PC-9 (cell line): ENCODE data around the gene ERMARD. TPM values are rescaled to one million over a fixed set of nuclear protein-coding genes. Genes with fewer than 3 reads are reported as not detected.

Experiments used
- BruUV-seq: library from RNA; stranded (reverse); fragments of 400-500 nt; replicated peaks from 2 replicates; lab custom pipeline; 2021; lab: Mats Ljungman, UMichigan
- CTCF ChIA-PET: fragments of 300-600 bp; sonication (Branson Sonifier 250); formaldehyde crosslinking; loops from one replicate; lab custom pipeline; 2022; ENCODE audit warnings: antibody characterized with exemption; lab: Charles Lee
- POLR2A ChIA-PET: fragments of 300-600 bp; sonication (Branson Sonifier 250); formaldehyde crosslinking; loops from one replicate; lab custom pipeline; 2022; ENCODE audit warnings: antibody characterized with exemption; ENCODE audit not compliant: unreplicated experiment; lab: Charles Lee
- DNase-seq, 2 experiments: peaks; one replicate each; pipeline versions ENCODE4 v3.0.0 to v3.0.0-alpha.2; 2015 to 2022; ENCODE audit warnings: mixed read lengths in 1 of 2
- H2AFZ ChIP-seq: fragments of 200-600 bp; sonication (generic); 2 replicates; pipeline ENCODE4 v1.8.1; 2017; ENCODE audit warnings: antibody characterized with exemption
- H3F3A ChIP-seq: fragments of 200-600 bp; sonication (generic); 2 replicates; pipeline ENCODE4 v1.8.1; 2017; ENCODE audit warnings: antibody characterized with exemption, mild to moderate bottlenecking, low read depth; ENCODE audit not compliant: insufficient read depth
- H3K27ac ChIP-seq: fragments of 200-600 bp; sonication (generic); 2 replicates; pipeline ENCODE4 v1.6.1; 2016; ENCODE audit warnings: mixed run types
- H3K27me3 ChIP-seq: fragments of 200-600 bp; sonication (generic); 2 replicates; pipeline ENCODE4 v1.6.1; 2016; ENCODE audit warnings: low read depth, mixed run types; ENCODE audit not compliant: insufficient read depth
- H3K36me3 ChIP-seq: fragments of 200-600 bp; sonication (generic); 2 replicates; pipeline ENCODE4 v1.6.1; 2016; ENCODE audit warnings: low read depth, mixed run types
- H3K4me1 ChIP-seq: fragments of 200-600 bp; sonication (generic); replicated peaks from 2 replicates; pipeline ENCODE4 v1.6.1; 2016; ENCODE audit warnings: mixed run types; ENCODE audit not compliant: insufficient read depth
- H3K4me2 ChIP-seq: fragments of 200-600 bp; sonication (generic); 2 replicates; pipeline ENCODE4 v1.6.1; 2017; ENCODE audit warnings: mixed run types
- H3K4me3 ChIP-seq: fragments of 200-600 bp; sonication (generic); 2 replicates; pipeline ENCODE4 v1.6.1; 2016; ENCODE audit warnings: mixed run types
- H3K79me2 ChIP-seq: fragments of 200-600 bp; sonication (generic); 2 replicates; pipeline ENCODE4 v1.6.1; 2017; ENCODE audit warnings: low read depth, mixed run types
- H3K9me2 ChIP-seq: fragments of 200-600 bp; sonication (generic); 2 replicates; pipeline ENCODE4 v1.8.1; 2017; ENCODE audit warnings: mild to moderate bottlenecking; ENCODE audit not compliant: insufficient read depth
- H3K9me3 ChIP-seq: fragments of 200-600 bp; sonication (generic); 2 replicates; pipeline ENCODE4 v1.8.1; 2016; ENCODE audit warnings: low read depth; ENCODE audit not compliant: insufficient read depth
- H4K20me1 ChIP-seq: fragments of 200-600 bp; sonication (generic); 2 replicates; pipeline ENCODE4 v1.8.1; 2017; ENCODE audit not compliant: insufficient read depth
- CTCF ChIP-seq: fragments of 200-600 bp; sonication (generic); conservative IDR thresholded peaks from 2 replicates; pipeline ENCODE4 v1.6.1; 2017; ENCODE audit warnings: mixed run types, antibody characterized with exemption, mild to moderate bottlenecking, moderate library complexity
- EZH2 ChIP-seq: fragments of 200-600 bp; sonication (generic); IDR thresholded peaks from 2 replicates; pipeline ENCODE4 v1.8.0; 2017; ENCODE audit warnings: antibody characterized with exemption, low read depth
- intact Hi-C: fragments of 100-400 bp; cut with micrococcal nuclease; formaldehyde crosslinking; loops from one replicate; pipeline ENCODE4 v1.10.0; 2022; ENCODE audit not compliant: unreplicated experiment
- total RNA-seq: library from RNA; stranded (reverse); gene quantifications from 2 replicates; pipeline ENCODE4 v1.2.3, GENCODE V29; 2021

ERMARD gene
- total RNA-seq, 1 experiment from 2014 or later: 19.3 TPM

- intact Hi-C loops: loop anchor here (10.0 kb wide), 1 partner anchor 253 kb away; no protein-coding TSS in a partner anchor
- no TSS peak for BruUV-seq
These were observed 43.6 kb upstream of the ERMARD start for GRCh38 chr6:169707772-169708171.

GRCh38 chr6:169709293-169709692, 42.1 kb upstream of the ERMARD start:
- H3K27me3 ChIP-seq: no peaks in the 10 kb centered on the region
- ChIA-PET CTCF (no interaction called here), POLR2A (no interaction called here)
- H3K4me1 ChIP-seq: peaks cover 6% of the 10 kb centered on the region
- H3K27ac ChIP-seq: no peak overlapping the region
- H3K4me2 ChIP-seq: no peak overlapping the region
- no peak for DNase-seq
- TF ChIP-seq EZH2 (no peak), CTCF (no peak)
- intact Hi-C loops: loop anchor here (10.0 kb wide), 1 partner anchor 254 kb away; no protein-coding TSS in a partner anchor
- H3K79me2 ChIP-seq: peaks cover 6% of the 10 kb centered on the region
- no peak overlapping the region for H2AFZ ChIP-seq
- H3K9me2 ChIP-seq: no peaks in the 10 kb centered on the region
- 0 out of 2 replicates have a peak, but pooled peaks cover 18% of the 10 kb centered on the region for H3K36me3 ChIP-seq
- H4K20me1 ChIP-seq: no peaks in the 10 kb centered on the region
- no TSS peak for BruUV-seq
- H3K4me3 ChIP-seq: no peak overlapping the region
- peaks cover 3% of the 10 kb centered on the region; the same call in 1 of the 2 replicates for H3F3A ChIP-seq
- H3K9me3 ChIP-seq: no peaks in the 10 kb centered on the region

More at GRCh38 chr6:169707772-169708171, 43.6 kb upstream of the ERMARD start:
- H3K9me2 ChIP-seq: no peaks in the 10 kb centered on the region
- ChIA-PET CTCF (no interaction called here), POLR2A (no interaction called here)
- peaks cover 10% of the 10 kb centered on the region; the same call in 1 of the 2 replicates for H3F3A ChIP-seq
- 0 out of 2 replicates have a peak, but pooled peaks cover 21% of the 10 kb centered on the region for H3K36me3 ChIP-seq
- no peak overlapping the region for H3K4me3 ChIP-seq
- H3K9me3 ChIP-seq: no peaks in the 10 kb centered on the region
- TF ChIP-seq CTCF (no peak), EZH2 (no peak)
- H2AFZ ChIP-seq: no peak overlapping the region
- no peak for DNase-seq
- no peak overlapping the region for H3K4me2 ChIP-seq
- H3K27ac ChIP-seq: no peak overlapping the region
- H3K79me2 ChIP-seq: peaks cover 21% of the 10 kb centered on the region
- H3K4me1 ChIP-seq: peaks cover 20% of the 10 kb centered on the region
- H3K27me3 ChIP-seq: no peaks in the 10 kb centered on the region
- no peaks in the 10 kb centered on the region for H4K20me1 ChIP-seq

- TF ChIP-seq CTCF (no peak), EZH2 (no peak)
- no peaks in the 10 kb centered on the region for H4K20me1 ChIP-seq
- no peak overlapping the region for H3K4me2 ChIP-seq
- H3K27ac ChIP-seq: no peak overlapping the region
- no peaks in the 10 kb centered on the region for H3K9me3 ChIP-seq
- H3F3A ChIP-seq: peaks cover 3% of the 10 kb centered on the region; the same call in 1 of the 2 replicates
- H3K9me2 ChIP-seq: no peaks in the 10 kb centered on the region
- no peak overlapping the region for H3K4me3 ChIP-seq
- CTCF ChIA-PET: interaction anchor here (0.7 kb wide), 1 partner anchor 9 kb away, joined by 3 read pairs; no protein-coding TSS in a partner anchor
- H3K36me3 ChIP-seq: 0 out of 2 replicates have a peak, but pooled peaks cover 11% of the 10 kb centered on the region
- POLR2A ChIA-PET: interaction anchor here (0.6 kb wide), 1 partner anchor 46 kb away, joined by 4 read pairs; no protein-coding TSS in a partner anchor
- DNase-seq: no peak
- H3K27me3 ChIP-seq: no peaks in the 10 kb centered on the region
- no TSS peak for BruUV-seq
- H2AFZ ChIP-seq: no peak overlapping the region
- H3K79me2 ChIP-seq: no peaks in the 10 kb centered on the region; the same call in 1 of the 2 replicates
- no peaks in the 10 kb centered on the region for H3K4me1 ChIP-seq
- intact Hi-C loops: no loop called here
These were observed 41.4 kb upstream of the ERMARD start for GRCh38 chr6:169710009-169710408.
